Gastroesophageal sphincter (tissue), 4 donors: ENCODE data around the gene GALNT17. TPM values are rescaled to one million over a fixed set of nuclear protein-coding genes. Genes with fewer than 3 reads are reported as not detected.

Experiments used
- ATAC-seq: fragments of 150-250 bp; one replicate; pipeline ENCODE4 v1.9.1; 2016; ENCODE audit warnings: mild to moderate bottlenecking, moderate library complexity
- H3K27ac ChIP-seq, 4 donors: fragments of 200-600 bp; sonication (generic) in 3 of 4; 1 replicate in 3 of 4; 2 replicates in 1 of 4; pipeline ENCODE4 v1.5.1; 2016 to 2019
- H3K27me3 ChIP-seq: fragments of 200-600 bp; sonication (generic); one replicate; pipeline ENCODE4 v1.5.1; 2019
- H3K36me3 ChIP-seq, 2 donors: fragments of 200-600 bp; sonication (generic); one replicate each; pipeline ENCODE4 v1.5.1; 2019; ENCODE audit warnings: control low read depth in 1 of 2
- H3K4me1 ChIP-seq, 3 donors: fragments of 200-600 bp; sonication (generic); 1 replicate in 2 of 3; 2 replicates in 1 of 3; pipeline ENCODE4 v1.5.1; 2016 to 2019; ENCODE audit warnings: control low read depth in 2 of 3
- H3K4me3 ChIP-seq, 2 donors: fragments of 200-600 bp; sonication (generic); one replicate each; pipeline ENCODE4 v1.5.1; 2019; ENCODE audit warnings: mild to moderate bottlenecking in 1 of 2, moderate library complexity in 1 of 2
- H3K9me3 ChIP-seq, 3 donors: fragments of 200-600 bp; sonication (generic); one replicate each; pipeline ENCODE4 v1.5.1; 2017 to 2019; ENCODE audit warnings: control low read depth in 2 of 3
- EP300 ChIP-seq: sonication (generic); formaldehyde crosslinking; IDR thresholded peaks from one replicate; pipeline ENCODE4 v1.6.1; 2017; ENCODE audit warnings: antibody characterized with exemption, mild to moderate bottlenecking
- POLR2A ChIP-seq, 2 donors: fragments of 450-650 bp; IDR thresholded peaks; one replicate each; pipeline ENCODE4 v1.6.1; 2017; ENCODE audit warnings: antibody characterized with exemption in 2 of 2, mild to moderate bottlenecking in 2 of 2, moderate library complexity in 1 of 2
- POLR2AphosphoS5 ChIP-seq: sonication (generic); formaldehyde crosslinking; IDR thresholded peaks from one replicate; pipeline ENCODE4 v1.6.1; 2017; ENCODE audit warnings: antibody characterized with exemption
- WGBS, 2 donors: methylation state at CpG; one replicate each; pipeline ENCODE4 v1.1.5; 2018; ENCODE audit warnings: low coverage in 1 of 2; 5-methylcytosine and 5-hydroxymethylcytosine counted together
- total RNA-seq, 4 donors: library from RNA; depleted of rRNA; stranded (reverse); fragments of >200 nt; gene quantifications; one replicate each; pipeline ENCODE4 v1.1.0, GENCODE V29; 2016
- TF ChIP-seq, protein P1 (sequence below), 4 experiments: fragments of 200-600 bp in 2 of 4; fragments of 450-650 bp in 2 of 4; sonication (generic) in 1 of 4; IDR thresholded peaks; one replicate each; pipeline ENCODE4 v1.5.1; 2017 to 2019; ENCODE audit warnings: antibody characterized with exemption in 4 of 4, mild to moderate bottlenecking in 2 of 4, moderate library complexity in 2 of 4

The GALNT17 gene
- total RNA-seq, 4 donors from 2014 or later, result 16.7 to 93.2 (median 34.8) TPM

DNA sequence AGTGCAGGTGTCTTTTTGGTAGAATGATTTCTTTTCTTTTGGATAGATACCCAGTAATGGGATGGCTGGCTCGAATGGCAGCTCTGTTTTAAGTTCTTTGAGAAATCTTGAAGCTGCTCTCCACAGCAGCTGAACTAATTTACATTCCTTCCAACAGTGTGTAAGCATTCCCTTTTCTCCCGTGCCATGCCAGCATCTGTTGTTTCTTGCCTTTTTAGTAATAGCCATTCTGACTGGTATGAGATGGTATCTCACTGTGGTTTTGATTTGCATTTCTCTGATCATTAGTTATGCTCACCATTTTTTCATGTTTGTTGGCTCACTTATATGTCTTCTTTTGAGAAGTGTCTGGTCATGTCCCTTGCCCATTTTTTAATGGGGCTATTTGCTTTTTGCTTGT is 486.3 kb downstream of the GALNT17 start:
- H3K27ac ChIP-seq, result no peak overlapping the region
- no peaks in the 10 kb centered on the region for H3K9me3 ChIP-seq
- no peaks in the 10 kb centered on the region for H3K27me3 ChIP-seq
- H3K4me3 ChIP-seq, result no peak overlapping the region
- peaks cover 0 to 27% (median 5%) of the 10 kb centered on the region in 3 donors for H3K4me1 ChIP-seq
- TF ChIP-seq EP300 (no peak), POLR2A (IDR thresholded peaks at IDR 0.05) (no peak), POLR2AphosphoS5 (no peak)
- ATAC-seq, result no peak
- 25 to 31% methylated on average over 2 of the region's 2 CpGs for WGBS, 2 donors
- H3K36me3 ChIP-seq, result no peaks in the 10 kb centered on the region

DNA sequence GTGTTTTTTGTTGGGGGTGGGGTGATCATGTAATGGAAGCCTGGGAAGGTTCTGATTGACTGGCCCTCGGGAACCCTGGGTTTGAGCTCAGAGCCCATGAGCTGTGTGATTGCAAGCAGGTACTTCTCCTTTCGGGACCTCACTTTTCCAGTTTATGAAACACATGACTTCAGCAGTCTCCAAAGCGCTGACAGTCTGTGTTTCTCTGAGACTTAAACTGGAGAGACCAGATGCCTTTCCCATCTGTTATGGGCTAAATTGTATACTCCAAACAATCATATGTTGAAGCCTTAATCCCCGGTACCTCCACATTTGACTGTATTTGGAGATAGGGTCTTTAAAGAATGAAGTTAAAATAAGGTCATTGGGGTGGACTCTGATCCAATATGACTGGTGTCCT is 493.6 kb downstream of the GALNT17 start:
- TF ChIP-seq, protein P1, sequence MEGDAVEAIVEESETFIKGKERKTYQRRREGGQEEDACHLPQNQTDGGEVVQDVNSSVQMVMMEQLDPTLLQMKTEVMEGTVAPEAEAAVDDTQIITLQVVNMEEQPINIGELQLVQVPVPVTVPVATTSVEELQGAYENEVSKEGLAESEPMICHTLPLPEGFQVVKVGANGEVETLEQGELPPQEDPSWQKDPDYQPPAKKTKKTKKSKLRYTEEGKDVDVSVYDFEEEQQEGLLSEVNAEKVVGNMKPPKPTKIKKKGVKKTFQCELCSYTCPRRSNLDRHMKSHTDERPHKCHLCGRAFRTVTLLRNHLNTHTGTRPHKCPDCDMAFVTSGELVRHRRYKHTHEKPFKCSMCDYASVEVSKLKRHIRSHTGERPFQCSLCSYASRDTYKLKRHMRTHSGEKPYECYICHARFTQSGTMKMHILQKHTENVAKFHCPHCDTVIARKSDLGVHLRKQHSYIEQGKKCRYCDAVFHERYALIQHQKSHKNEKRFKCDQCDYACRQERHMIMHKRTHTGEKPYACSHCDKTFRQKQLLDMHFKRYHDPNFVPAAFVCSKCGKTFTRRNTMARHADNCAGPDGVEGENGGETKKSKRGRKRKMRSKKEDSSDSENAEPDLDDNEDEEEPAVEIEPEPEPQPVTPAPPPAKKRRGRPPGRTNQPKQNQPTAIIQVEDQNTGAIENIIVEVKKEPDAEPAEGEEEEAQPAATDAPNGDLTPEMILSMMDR (IDR thresholded peaks at IDR 0.05), result no peak
- TF ChIP-seq POLR2AphosphoS5 (no peak), POLR2A (IDR thresholded peaks at IDR 0.05) (no peak), EP300 (no peak)
- H3K4me3 ChIP-seq, result no peak overlapping the region
- no peak for ATAC-seq
- no peak overlapping the region for H3K27ac ChIP-seq
- no peaks in the 10 kb centered on the region for H3K9me3 ChIP-seq
- WGBS, 2 donors, result 60 to 92% methylated on average over 1 to 2 of the region's 4 CpGs
- no peaks in the 10 kb centered on the region for H3K36me3 ChIP-seq
- H3K27me3 ChIP-seq, result no peaks in the 10 kb centered on the region
- H3K4me1 ChIP-seq, result peaks cover 0 to 22% (median 0%) of the 10 kb centered on the region in 3 donors

DNA sequence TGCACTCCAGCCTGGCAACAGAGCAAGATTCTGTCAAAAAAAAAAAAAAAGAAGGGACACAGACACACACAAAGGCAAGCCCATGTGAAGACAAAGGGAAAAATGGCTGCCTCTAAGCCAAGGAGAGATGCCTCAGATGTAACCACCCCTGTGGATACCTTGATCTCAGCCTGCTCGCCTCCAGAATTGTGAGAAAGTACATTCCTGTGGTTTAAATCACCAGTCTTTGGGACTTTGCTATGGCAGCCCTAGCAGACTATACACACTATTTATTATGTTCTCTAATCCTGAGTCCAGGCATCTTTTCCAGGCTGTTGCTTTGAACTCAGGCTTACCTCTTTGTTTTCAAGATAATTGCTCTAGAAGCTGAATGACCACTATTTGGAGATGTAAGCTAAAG is 494.3 kb downstream of the GALNT17 start:
- TF ChIP-seq EP300 (no peak), POLR2A (IDR thresholded peaks at IDR 0.05) (no peak), POLR2AphosphoS5 (no peak)
- TF ChIP-seq, protein P1 (IDR thresholded peaks at IDR 0.05), result no peak
- Histone ChIP-seq H3K4me1 (peaks cover 0 to 22% (median 0%) of the 10 kb centered on the region in 3 donors), H3K9me3 (no peaks in the 10 kb centered on the region), H3K27me3 (no peaks in the 10 kb centered on the region), H3K36me3 (no peaks in the 10 kb centered on the region), H3K4me3 (no peak overlapping the region), H3K27ac (no peak overlapping the region)
- no peak for ATAC-seq
- WGBS, 2 donors, result 50 to 100% methylated on average over 1 of the region's 1 CpG

DNA sequence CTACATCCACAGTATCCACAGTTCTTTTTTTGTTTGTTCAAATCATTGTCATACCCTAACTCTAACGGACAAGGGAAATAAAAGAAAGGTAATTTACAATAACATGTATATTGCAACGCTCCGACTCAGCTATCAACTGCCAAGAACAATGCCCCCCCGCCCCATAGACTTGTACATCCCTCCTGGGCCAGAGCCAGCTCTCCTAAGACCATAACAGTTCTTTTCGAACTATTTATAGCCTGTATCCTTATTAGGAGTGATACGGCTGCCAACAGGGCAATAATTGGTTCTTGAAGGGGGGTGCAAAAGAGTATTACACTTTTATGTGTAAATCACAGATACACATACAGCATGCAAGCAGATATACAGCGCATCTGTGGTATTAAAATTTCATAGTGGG is 495.7 kb downstream of the GALNT17 start:
- H3K4me1 ChIP-seq, result peaks cover 0 to 27% (median 0%) of the 10 kb centered on the region in 3 donors
- peak; percentile 27 for ATAC-seq
- H3K27me3 ChIP-seq, result no peaks in the 10 kb centered on the region
- H3K4me3 ChIP-seq, result no peak overlapping the region
- TF ChIP-seq, protein P1 (IDR thresholded peaks at IDR 0.05), result no peak
- no peak for TF ChIP-seq POLR2A (IDR thresholded peaks at IDR 0.05)
- TF ChIP-seq POLR2AphosphoS5, result no peak
- no peak for TF ChIP-seq EP300
- 37 to 40% methylated on average over 6 to 7 of the region's 7 CpGs for WGBS, 2 donors
- H3K27ac ChIP-seq, result no peak overlapping the region
- H3K36me3 ChIP-seq, result no peaks in the 10 kb centered on the region
- no peaks in the 10 kb centered on the region for H3K9me3 ChIP-seq

DNA sequence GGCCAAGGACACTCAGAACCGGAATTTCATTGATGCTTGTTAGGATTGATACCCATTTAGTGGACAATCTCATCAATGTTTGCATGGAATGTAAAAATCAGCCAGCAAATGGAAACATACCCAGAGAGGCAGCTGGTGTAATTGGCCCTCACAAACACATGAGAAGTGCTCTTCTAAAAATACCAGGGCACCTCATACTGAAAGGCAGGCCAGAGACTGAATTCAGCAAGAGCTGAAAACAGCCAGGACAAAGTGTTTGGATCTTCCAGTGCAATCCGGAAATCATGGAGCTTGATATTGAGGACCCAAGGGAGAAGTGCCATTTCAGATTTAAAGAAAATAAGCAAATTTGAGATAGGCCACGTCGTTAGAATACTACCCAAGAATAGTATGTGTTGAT is 498.6 kb downstream of the GALNT17 start:
- no peaks in the 10 kb centered on the region for H3K9me3 ChIP-seq
- H3K4me1 ChIP-seq, result peaks cover 0 to 38% (median 0%) of the 10 kb centered on the region in 3 donors
- no peak overlapping the region for H3K4me3 ChIP-seq
- no peak for TF ChIP-seq POLR2AphosphoS5
- TF ChIP-seq, protein P1 (IDR thresholded peaks at IDR 0.05), result no peak
- no peak for TF ChIP-seq EP300
- TF ChIP-seq POLR2A (IDR thresholded peaks at IDR 0.05), result no peak
- H3K27me3 ChIP-seq, result no peaks in the 10 kb centered on the region
- WGBS, 2 donors, result 97% methylated on average over 4 of the region's 4 CpGs; no CpG with 5 or more reads in 1 of the 2 donors
- no peak for ATAC-seq
- no peaks in the 10 kb centered on the region for H3K36me3 ChIP-seq
- H3K27ac ChIP-seq, result no peak overlapping the region
